HG03280 (cell line): ENCODE results near the gene ABCE1.

ENCODE experiments used
- ATAC-seq: cut with Tn5 transposase; IDR thresholded peaks from one replicate; pipeline ENCODE4 v1.9.1; 2021; ENCODE audit warnings: mild to moderate bottlenecking, moderate library complexity; ENCODE audit not compliant: unreplicated experiment

Gene ABCE1

GRCh38 chr4:145176641-145177432 lies 78.7 kb downstream of the ABCE1 start:
- no peak for ATAC-seq

GRCh38 chr4:145177511-145177905 lies 79.4 kb downstream of the ABCE1 start:
- no peak for ATAC-seq

- ATAC-seq = no peak
Observed at GRCh38 chr4:145177906-145178538, 79.9 kb downstream of the ABCE1 start.

- ATAC-seq = no peak
Observed at GRCh38 chr4:145178740-145179280, 80.7 kb downstream of the ABCE1 start.
